ENCODE results near the gene NPSR1.
A peak's percentile ranks its signal among the peaks of the same experiment; 100 is the strongest.

Gene NPSR1

GRCh38 chr7:34664755-34665154, 6.7 kb downstream of the NPSR1 start:
- H2BK15ac ChIP-seq (ENCODE audit: low read depth, poor library complexity, severe bottlenecking) = no peak overlapping the region
- H3K9me3 ChIP-seq (ENCODE audit: control insufficient read depth, low read length) = no peaks in the 10 kb centered on the region
- no peak overlapping the region for H4K8ac ChIP-seq (ENCODE audit: low read length)
- DNase-seq = no peak
- H3K14ac ChIP-seq (ENCODE audit: low read length in 2 of 2) = no peak overlapping the region
- H3K36me3 ChIP-seq (ENCODE audit: control insufficient read depth in 1 of 2, insufficient read depth in 2 of 2, low read depth in 1 of 2, low read length in 2 of 2) = no peaks in the 10 kb centered on the region
- H2BK120ac ChIP-seq (ENCODE audit: low read depth, low read length) = no peak overlapping the region
- H3K23ac ChIP-seq (ENCODE audit: low read length in 2 of 2) = no peak overlapping the region
- H2BK5ac ChIP-seq (ENCODE audit: low read depth, low read length, poor library complexity, severe bottlenecking) = no peak overlapping the region
- no peak overlapping the region for H3K4ac ChIP-seq (ENCODE audit: low read depth in 1 of 2, low read length in 2 of 2)
- H3K18ac ChIP-seq (ENCODE audit: low read depth in 1 of 2, low read length in 2 of 2) = no peak overlapping the region
- no peak overlapping the region for H3K27ac ChIP-seq (ENCODE audit: low read length, poor library complexity, severe bottlenecking)
- H3K4me3 ChIP-seq (ENCODE audit: insufficient read depth in 1 of 2, low read depth in 1 of 2, low read length in 2 of 2) = no peak overlapping the region
- no peaks in the 10 kb centered on the region for H3K79me1 ChIP-seq (replicated peaks; ENCODE audit: low read length, poor library complexity, severe bottlenecking)
- no peak overlapping the region for H2AFZ ChIP-seq (ENCODE audit: low read depth, low read length)
- no peak overlapping the region for H2AK5ac ChIP-seq (ENCODE audit: low read length, severe bottlenecking)
- no peaks in the 10 kb centered on the region for H3K4me1 ChIP-seq (ENCODE audit: control insufficient read depth, insufficient read depth, low read depth, low read length)
- no peak overlapping the region for H3K4me2 ChIP-seq (ENCODE audit: low read length, poor library complexity, severe bottlenecking)
- H3K27me3 ChIP-seq (ENCODE audit: control insufficient read depth in 1 of 2, insufficient read depth in 1 of 2, low read length in 2 of 2) = peaks cover 3 to 14% of the 10 kb centered on the region in 2 experiments
- H3K9ac ChIP-seq (ENCODE audit: low read length) = no peak overlapping the region
- H2BK12ac ChIP-seq (ENCODE audit: low read length in 2 of 2) = no peak overlapping the region
- H4K91ac ChIP-seq (ENCODE audit: low read length) = no peak overlapping the region

GRCh38 chr7:34672430-34672829, 14.4 kb downstream of the NPSR1 start:
- Histone ChIP-seq H2BK15ac (ENCODE audit: low read depth, poor library complexity, severe bottlenecking) (no peak overlapping the region), H3K4me3 (ENCODE audit: insufficient read depth in 1 of 2, low read depth in 1 of 2, low read length in 2 of 2) (no peak overlapping the region), H3K36me3 (ENCODE audit: control insufficient read depth in 1 of 2, insufficient read depth in 2 of 2, low read depth in 1 of 2, low read length in 2 of 2) (no peaks in the 10 kb centered on the region), H4K8ac (ENCODE audit: low read length) (no peak overlapping the region), H2BK120ac (ENCODE audit: low read depth, low read length) (no peak overlapping the region), H2BK5ac (ENCODE audit: low read depth, low read length, poor library complexity, severe bottlenecking) (no peak overlapping the region), H3K14ac (ENCODE audit: low read length in 2 of 2) (no peak overlapping the region), H2AFZ (ENCODE audit: low read depth, low read length) (peak overlapping the region; percentile 19), H3K4me1 (ENCODE audit: control insufficient read depth, insufficient read depth, low read depth, low read length) (no peaks in the 10 kb centered on the region), H3K9ac (ENCODE audit: low read length) (no peak overlapping the region), H2BK12ac (ENCODE audit: low read length in 2 of 2) (no peak overlapping the region), H2AK5ac (ENCODE audit: low read length, severe bottlenecking) (no peak overlapping the region), H3K18ac (ENCODE audit: low read depth in 1 of 2, low read length in 2 of 2) (no peak overlapping the region), H3K27ac (ENCODE audit: low read length, poor library complexity, severe bottlenecking) (no peak overlapping the region), H3K79me1 (replicated peaks; ENCODE audit: low read length, poor library complexity, severe bottlenecking) (no peaks in the 10 kb centered on the region), H3K9me3 (ENCODE audit: control insufficient read depth, low read length) (no peaks in the 10 kb centered on the region), H3K27me3 (ENCODE audit: control insufficient read depth in 1 of 2, insufficient read depth in 1 of 2, low read length in 2 of 2) (peaks cover 0 to 4% of the 10 kb centered on the region in 2 experiments), H4K91ac (ENCODE audit: low read length) (no peak overlapping the region), H3K23ac (ENCODE audit: low read length in 2 of 2) (no peak overlapping the region), H3K4me2 (ENCODE audit: low read length, poor library complexity, severe bottlenecking) (no peak overlapping the region), H3K4ac (ENCODE audit: low read depth in 1 of 2, low read length in 2 of 2) (no peak overlapping the region)
- WGBS = 73% methylated on average over 6 of the region's 6 CpGs
- DNase-seq = peak; percentile 6

- no peak overlapping the region for H3K23ac ChIP-seq (ENCODE audit: low read length in 2 of 2)
- H2AFZ ChIP-seq (ENCODE audit: low read depth, low read length) = no peak overlapping the region
- 93% methylated on average over 1 of the region's 3 CpGs for WGBS
- no peak overlapping the region for H2BK120ac ChIP-seq (ENCODE audit: low read depth, low read length)
- H3K27me3 ChIP-seq (ENCODE audit: control insufficient read depth in 1 of 2, insufficient read depth in 1 of 2, low read length in 2 of 2) = peaks cover 0 to 4% of the 10 kb centered on the region in 2 experiments
- H4K8ac ChIP-seq (ENCODE audit: low read length) = no peak overlapping the region
- no peak overlapping the region for H2AK5ac ChIP-seq (ENCODE audit: low read length, severe bottlenecking)
- H2BK12ac ChIP-seq (ENCODE audit: low read length in 2 of 2) = no peak overlapping the region
- H3K9me3 ChIP-seq (ENCODE audit: control insufficient read depth, low read length) = no peaks in the 10 kb centered on the region
- H3K79me1 ChIP-seq (replicated peaks; ENCODE audit: low read length, poor library complexity, severe bottlenecking) = no peaks in the 10 kb centered on the region
- H3K4me1 ChIP-seq (ENCODE audit: control insufficient read depth, insufficient read depth, low read depth, low read length) = no peaks in the 10 kb centered on the region
- no peak overlapping the region for H3K4me3 ChIP-seq (ENCODE audit: insufficient read depth in 1 of 2, low read depth in 1 of 2, low read length in 2 of 2)
- H3K4me2 ChIP-seq (ENCODE audit: low read length, poor library complexity, severe bottlenecking) = no peak overlapping the region
- H2BK5ac ChIP-seq (ENCODE audit: low read depth, low read length, poor library complexity, severe bottlenecking) = no peak overlapping the region
- DNase-seq = no peak
- no peak overlapping the region for H3K4ac ChIP-seq (ENCODE audit: low read depth in 1 of 2, low read length in 2 of 2)
- H4K91ac ChIP-seq (ENCODE audit: low read length) = no peak overlapping the region
- no peaks in the 10 kb centered on the region for H3K36me3 ChIP-seq (ENCODE audit: control insufficient read depth in 1 of 2, insufficient read depth in 2 of 2, low read depth in 1 of 2, low read length in 2 of 2)
- no peak overlapping the region for H3K27ac ChIP-seq (ENCODE audit: low read length, poor library complexity, severe bottlenecking)
- no peak overlapping the region for H3K14ac ChIP-seq (ENCODE audit: low read length in 2 of 2)
- no peak overlapping the region for H3K9ac ChIP-seq (ENCODE audit: low read length)
- H3K18ac ChIP-seq (ENCODE audit: low read depth in 1 of 2, low read length in 2 of 2) = no peak overlapping the region
- H2BK15ac ChIP-seq (ENCODE audit: low read depth, poor library complexity, severe bottlenecking) = no peak overlapping the region
Measured at GRCh38 chr7:34673066-34673465, 15.0 kb downstream of the NPSR1 start.

GRCh38 chr7:34675749-34676374, 17.8 kb downstream of the NPSR1 start:
- no peak overlapping the region for H4K8ac ChIP-seq (ENCODE audit: low read length)
- H3K27me3 ChIP-seq (ENCODE audit: control insufficient read depth in 1 of 2, insufficient read depth in 1 of 2, low read length in 2 of 2) = peaks cover 0 to 4% of the 10 kb centered on the region in 2 experiments
- H3K18ac ChIP-seq (ENCODE audit: low read depth in 1 of 2, low read length in 2 of 2) = no peak overlapping the region
- 73% methylated on average over 2 of the region's 2 CpGs for WGBS
- no peak overlapping the region for H3K4me2 ChIP-seq (ENCODE audit: low read length, poor library complexity, severe bottlenecking)
- no peak overlapping the region for H3K23ac ChIP-seq (ENCODE audit: low read length in 2 of 2)
- H4K91ac ChIP-seq (ENCODE audit: low read length) = no peak overlapping the region
- no peak overlapping the region for H3K4ac ChIP-seq (ENCODE audit: low read depth in 1 of 2, low read length in 2 of 2)
- H3K14ac ChIP-seq (ENCODE audit: low read length in 2 of 2) = no peak overlapping the region
- H3K9ac ChIP-seq (ENCODE audit: low read length) = no peak overlapping the region
- H3K4me1 ChIP-seq (ENCODE audit: control insufficient read depth, insufficient read depth, low read depth, low read length) = no peaks in the 10 kb centered on the region
- H3K36me3 ChIP-seq (ENCODE audit: control insufficient read depth in 1 of 2, insufficient read depth in 2 of 2, low read depth in 1 of 2, low read length in 2 of 2) = no peaks in the 10 kb centered on the region
- no peak overlapping the region for H2AFZ ChIP-seq (ENCODE audit: low read depth, low read length)
- no peak overlapping the region for H3K27ac ChIP-seq (ENCODE audit: low read length, poor library complexity, severe bottlenecking)
- DNase-seq = peak; percentile 9
- H2BK120ac ChIP-seq (ENCODE audit: low read depth, low read length) = no peak overlapping the region
- no peak overlapping the region for H2AK5ac ChIP-seq (ENCODE audit: low read length, severe bottlenecking)
- no peaks in the 10 kb centered on the region for H3K9me3 ChIP-seq (ENCODE audit: control insufficient read depth, low read length)
- H3K79me1 ChIP-seq (replicated peaks; ENCODE audit: low read length, poor library complexity, severe bottlenecking) = no peaks in the 10 kb centered on the region
- H3K4me3 ChIP-seq (ENCODE audit: insufficient read depth in 1 of 2, low read depth in 1 of 2, low read length in 2 of 2) = no peak overlapping the region
- H2BK5ac ChIP-seq (ENCODE audit: low read depth, low read length, poor library complexity, severe bottlenecking) = no peak overlapping the region
- no peak overlapping the region for H2BK15ac ChIP-seq (ENCODE audit: low read depth, poor library complexity, severe bottlenecking)
- no peak overlapping the region for H2BK12ac ChIP-seq (ENCODE audit: low read length in 2 of 2)
